ENCODE measurements around the gene FAM47E. TPM values are rescaled to one million over a fixed set of nuclear protein-coding genes. Genes with fewer than 3 reads are reported as not detected.
A peak's percentile ranks its signal among the peaks of the same experiment; 100 is the strongest.

The FAM47E gene
- total and polyA plus RNA-seq, 9 of the 15 experiments (the other 6 are each of a cell fraction or from before 2014, with no cell fraction given): 3.7 to 15.6 (median 6.4) TPM

DNA sequence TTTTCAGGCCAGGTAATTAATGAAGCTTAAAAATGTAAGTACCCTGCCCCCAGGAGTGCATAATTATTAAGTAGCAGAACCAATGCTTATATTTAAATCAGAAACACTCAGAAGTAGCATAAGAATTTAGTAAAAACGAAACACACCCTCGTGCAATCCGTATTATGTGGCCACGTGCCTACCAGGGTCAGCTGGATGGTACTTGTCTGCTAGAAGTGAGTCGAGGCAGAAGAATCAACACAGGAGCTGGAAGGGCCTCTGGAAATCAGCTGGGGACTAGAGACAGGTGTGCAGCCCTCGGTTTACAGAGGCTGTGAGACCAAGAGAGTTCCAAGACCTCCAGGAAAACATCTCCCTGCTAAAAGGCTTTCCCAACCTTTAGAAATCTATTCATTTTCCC, 559 bp upstream of the FAM47E start:
- Histone ChIP-seq H3K9me3 (replicated peaks; ENCODE audit: control insufficient read depth, insufficient read depth, low read depth, low read length) (no peaks in the 10 kb centered on the region), H3K4me1 (replicated peaks in 1 of 2; ENCODE audit: control insufficient read depth in 2 of 2, insufficient read depth in 2 of 2, low read length in 2 of 2) (peaks cover 8 to 9% of the 10 kb centered on the region in 2 experiments; a peak in 4 of 5 replicates), H3K79me2 (ENCODE audit: control insufficient read depth, insufficient read depth, low read length) (no peaks in the 10 kb centered on the region), H3K36me3 (ENCODE audit: control insufficient read depth, insufficient read depth, low read length) (no peaks in the 10 kb centered on the region), H4K20me1 (replicated peaks; ENCODE audit: control insufficient read depth, insufficient read depth, low read length) (no peaks in the 10 kb centered on the region), H3K4me2 (ENCODE audit: insufficient read depth, low read length) (0 out of 2 replicates have a peak overlapping the region, but pooled peaks have one; percentile 48), H3K4me3 (no peak overlapping the region), H3K27me3 (ENCODE audit: control insufficient read depth in 2 of 2, insufficient read depth in 2 of 2, low read length in 2 of 2) (no peaks in the 10 kb centered on the region), H2AFZ (ENCODE audit: low read depth, low read length) (peak overlapping the region; percentile 47; the same call in 1 of the 2 replicates), H3K9me1 (ENCODE audit: control insufficient read depth, insufficient read depth, low read length) (no peaks in the 10 kb centered on the region), H3K27ac (ENCODE audit: extremely low read depth, low read depth, low read length) (no peak overlapping the region), H3K9ac (ENCODE audit: insufficient read depth in 1 of 2, low read depth in 2 of 2, low read length in 2 of 2) (no peak overlapping the region)
- ChIA-PET CTCF (ENCODE audit: low intra/inter-chr PET ratio) (no interaction called here), POLR2A (no interaction called here)
- no peak for FAIRE-seq
- 47% methylated on average over 6 of the region's 6 CpGs for whole genome bisulfite sequencing (ENCODE audit: insufficient coverage, low coverage, missing lambda C conversion rate)
- no peak for ATAC-seq
- no TSS peak for BruUV-seq (replicated peaks)
- TF ChIP-seq CBX3 (IDR thresholded peaks at IDR 0.05; ENCODE audit: borderline replicate concordance in 1 of 2, low read length in 2 of 2) (no peak), NUFIP1 (IDR thresholded peaks at IDR 0.05; ENCODE audit: partially characterized antibody) (no peak), JUND (IDR thresholded peaks at IDR 0.05; ENCODE audit: borderline replicate concordance, low read depth, low read length) (no peak), JUND (tag; IDR thresholded peaks at IDR 0.05; ENCODE audit: borderline replicate concordance, low read depth, low read length) (no peak), SMARCA5 (IDR thresholded peaks at IDR 0.05) (no peak), E2F3 (CRISPR knock-in tag; IDR thresholded peaks at IDR 0.05) (no peak), TAF9B (IDR thresholded peaks at IDR 0.05; ENCODE audit: partially characterized antibody) (no peak), ZNF408 (CRISPR knock-in tag; IDR thresholded peaks at IDR 0.05; ENCODE audit: low read depth) (no peak), ZNF212 (CRISPR knock-in tag; IDR thresholded peaks at IDR 0.05) (no peak), SMARCE1 (IDR thresholded peaks at IDR 0.05) (no peak), RCOR1 (IDR thresholded peaks at IDR 0.05; ENCODE audit: borderline replicate concordance in 1 of 2, low read depth in 2 of 2, low read length in 2 of 2) (no peak), KDM4B (IDR thresholded peaks at IDR 0.05; ENCODE audit: borderline replicate concordance in 2 of 2, low read depth in 1 of 2) (no peak), GATA2 (CRISPR knock-in tag; IDR thresholded peaks at IDR 0.05) (no peak), ZC3H8 (IDR thresholded peaks at IDR 0.05) (no peak), TAF15 (IDR thresholded peaks at IDR 0.05; ENCODE audit: low read depth, low read length) (no peak), TRIM24 (IDR thresholded peaks at IDR 0.05) (no peak), POLR3G (IDR thresholded peaks at IDR 0.05; ENCODE audit: extremely low read depth, insufficient read length, insufficient replicate concordance) (no peak)
- TF ChIP-seq, protein P1, sequence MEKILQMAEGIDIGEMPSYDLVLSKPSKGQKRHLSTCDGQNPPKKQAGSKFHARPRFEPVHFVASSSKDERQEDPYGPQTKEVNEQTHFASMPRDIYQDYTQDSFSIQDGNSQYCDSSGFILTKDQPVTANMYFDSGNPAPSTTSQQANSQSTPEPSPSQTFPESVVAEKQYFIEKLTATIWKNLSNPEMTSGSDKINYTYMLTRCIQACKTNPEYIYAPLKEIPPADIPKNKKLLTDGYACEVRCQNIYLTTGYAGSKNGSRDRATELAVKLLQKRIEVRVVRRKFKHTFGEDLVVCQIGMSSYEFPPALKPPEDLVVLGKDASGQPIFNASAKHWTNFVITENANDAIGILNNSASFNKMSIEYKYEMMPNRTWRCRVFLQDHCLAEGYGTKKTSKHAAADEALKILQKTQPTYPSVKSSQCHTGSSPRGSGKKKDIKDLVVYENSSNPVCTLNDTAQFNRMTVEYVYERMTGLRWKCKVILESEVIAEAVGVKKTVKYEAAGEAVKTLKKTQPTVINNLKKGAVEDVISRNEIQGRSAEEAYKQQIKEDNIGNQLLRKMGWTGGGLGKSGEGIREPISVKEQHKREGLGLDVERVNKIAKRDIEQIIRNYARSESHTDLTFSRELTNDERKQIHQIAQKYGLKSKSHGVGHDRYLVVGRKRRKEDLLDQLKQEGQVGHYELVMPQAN (IDR thresholded peaks at IDR 0.05; ENCODE audit: borderline replicate concordance): no peak
- TF ChIP-seq, protein P2, sequence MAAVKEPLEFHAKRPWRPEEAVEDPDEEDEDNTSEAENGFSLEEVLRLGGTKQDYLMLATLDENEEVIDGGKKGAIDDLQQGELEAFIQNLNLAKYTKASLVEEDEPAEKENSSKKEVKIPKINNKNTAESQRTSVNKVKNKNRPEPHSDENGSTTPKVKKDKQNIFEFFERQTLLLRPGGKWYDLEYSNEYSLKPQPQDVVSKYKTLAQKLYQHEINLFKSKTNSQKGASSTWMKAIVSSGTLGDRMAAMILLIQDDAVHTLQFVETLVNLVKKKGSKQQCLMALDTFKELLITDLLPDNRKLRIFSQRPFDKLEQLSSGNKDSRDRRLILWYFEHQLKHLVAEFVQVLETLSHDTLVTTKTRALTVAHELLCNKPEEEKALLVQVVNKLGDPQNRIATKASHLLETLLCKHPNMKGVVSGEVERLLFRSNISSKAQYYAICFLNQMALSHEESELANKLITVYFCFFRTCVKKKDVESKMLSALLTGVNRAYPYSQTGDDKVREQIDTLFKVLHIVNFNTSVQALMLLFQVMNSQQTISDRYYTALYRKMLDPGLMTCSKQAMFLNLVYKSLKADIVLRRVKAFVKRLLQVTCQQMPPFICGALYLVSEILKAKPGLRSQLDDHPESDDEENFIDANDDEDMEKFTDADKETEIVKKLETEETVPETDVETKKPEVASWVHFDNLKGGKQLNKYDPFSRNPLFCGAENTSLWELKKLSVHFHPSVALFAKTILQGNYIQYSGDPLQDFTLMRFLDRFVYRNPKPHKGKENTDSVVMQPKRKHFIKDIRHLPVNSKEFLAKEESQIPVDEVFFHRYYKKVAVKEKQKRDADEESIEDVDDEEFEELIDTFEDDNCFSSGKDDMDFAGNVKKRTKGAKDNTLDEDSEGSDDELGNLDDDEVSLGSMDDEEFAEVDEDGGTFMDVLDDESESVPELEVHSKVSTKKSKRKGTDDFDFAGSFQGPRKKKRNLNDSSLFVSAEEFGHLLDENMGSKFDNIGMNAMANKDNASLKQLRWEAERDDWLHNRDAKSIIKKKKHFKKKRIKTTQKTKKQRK (IDR thresholded peaks at IDR 0.05; ENCODE audit: borderline replicate concordance, low read depth, low read length): no peak
- no peak for DNase-seq (ENCODE audit: extremely low read depth in 1 of 4, low spot score in 3 of 4)
- in situ Hi-C loops (cut with MboI): no loop called here
- intact Hi-C loops (cut with micrococcal nuclease): loop anchor here (10.0 kb wide), 1 partner anchor 124 kb away; no protein-coding TSS in a partner anchor
